Uterus (tissue), 2 donors: Measurements from ENCODE around the gene CD9.

Experiments
- POLR2A ChIP-seq, 2 donors: fragments of 450-650 bp; IDR thresholded peaks; one replicate each; pipeline ENCODE4 v1.6.1; 2016; ENCODE audit warnings: antibody characterized with exemption in 2 of 2, mild to moderate bottlenecking in 1 of 2, moderate library complexity in 1 of 2
- TF ChIP-seq, protein P1 (sequence below), 4 experiments: fragments of 200-600 bp in 2 of 4; fragments of 450-650 bp in 2 of 4; sonication (generic) in 2 of 4; IDR thresholded peaks; one replicate each; pipeline ENCODE4 v1.5.1; 2016 to 2019; ENCODE audit warnings: antibody characterized with exemption in 4 of 4, mild to moderate bottlenecking in 2 of 4, moderate library complexity in 1 of 4

DNA sequence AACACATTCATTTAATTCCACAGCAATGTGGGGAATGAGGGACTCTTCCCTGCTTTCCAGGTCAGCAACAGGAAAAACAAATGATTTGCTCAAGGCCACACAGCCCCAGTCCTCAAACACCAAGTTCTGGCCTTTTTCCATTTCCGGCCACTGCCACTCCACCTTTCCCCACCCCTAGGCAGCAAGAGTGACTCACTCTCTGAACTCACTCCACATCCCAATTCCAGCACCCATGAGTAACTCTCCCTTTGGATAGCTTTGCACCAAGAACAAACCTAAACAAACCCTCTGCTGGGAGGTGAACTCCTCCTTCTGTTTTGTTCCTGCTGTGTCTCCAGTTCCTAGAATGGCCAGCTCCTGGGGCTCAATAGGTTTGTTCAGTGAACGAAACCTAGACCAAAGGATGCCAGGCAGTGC is 79.9 kb downstream of the CD9 start:
- TF ChIP-seq, protein P1, sequence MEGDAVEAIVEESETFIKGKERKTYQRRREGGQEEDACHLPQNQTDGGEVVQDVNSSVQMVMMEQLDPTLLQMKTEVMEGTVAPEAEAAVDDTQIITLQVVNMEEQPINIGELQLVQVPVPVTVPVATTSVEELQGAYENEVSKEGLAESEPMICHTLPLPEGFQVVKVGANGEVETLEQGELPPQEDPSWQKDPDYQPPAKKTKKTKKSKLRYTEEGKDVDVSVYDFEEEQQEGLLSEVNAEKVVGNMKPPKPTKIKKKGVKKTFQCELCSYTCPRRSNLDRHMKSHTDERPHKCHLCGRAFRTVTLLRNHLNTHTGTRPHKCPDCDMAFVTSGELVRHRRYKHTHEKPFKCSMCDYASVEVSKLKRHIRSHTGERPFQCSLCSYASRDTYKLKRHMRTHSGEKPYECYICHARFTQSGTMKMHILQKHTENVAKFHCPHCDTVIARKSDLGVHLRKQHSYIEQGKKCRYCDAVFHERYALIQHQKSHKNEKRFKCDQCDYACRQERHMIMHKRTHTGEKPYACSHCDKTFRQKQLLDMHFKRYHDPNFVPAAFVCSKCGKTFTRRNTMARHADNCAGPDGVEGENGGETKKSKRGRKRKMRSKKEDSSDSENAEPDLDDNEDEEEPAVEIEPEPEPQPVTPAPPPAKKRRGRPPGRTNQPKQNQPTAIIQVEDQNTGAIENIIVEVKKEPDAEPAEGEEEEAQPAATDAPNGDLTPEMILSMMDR (IDR thresholded peaks at IDR 0.05), result peak in 1 of 4 experiments; percentile 7
- TF ChIP-seq POLR2A (IDR thresholded peaks at IDR 0.05), result peak; percentile 10 to 19
